SK-N-SH (cell line): ENCODE measurements around the gene BCHE. TPM values are rescaled to one million over a fixed set of nuclear protein-coding genes. Genes with fewer than 3 reads are reported as not detected.

ENCODE experiments used
- CTCF ChIA-PET: fragments of 300-600, 350-600 bp; formaldehyde crosslinking; extraction: SDS; loops from one replicate; lab custom pipeline; 2021; lab: Yijun Ruan, JAX
- POLR2A ChIA-PET: fragments of 350-600 bp; sonication (Branson Sonifier 250); formaldehyde crosslinking; extraction: SDS; loops from one replicate; lab custom pipeline; 2020; ENCODE audit warnings: antibody characterized with exemption, inconsistent platforms; lab: Yijun Ruan, JAX
- DNase-seq: peaks from one replicate; pipeline ENCODE4 v3.0.0; 2012
- H2AFZ ChIP-seq: fragments of 200-600 bp; sonication (generic); 2 replicates; pipeline ENCODE4 v1.8.1; 2016; ENCODE audit warnings: antibody characterized with exemption, mild to moderate bottlenecking, low read depth
- H3F3A ChIP-seq: fragments of 200-600 bp; sonication (generic); replicated peaks from 2 replicates; pipeline ENCODE3; 2016; ENCODE audit warnings: antibody characterized with exemption, mild to moderate bottlenecking; ENCODE audit not compliant: insufficient read depth
- H3K27ac ChIP-seq, 2 experiments: fragments of 200-500 bp in 1 of 2; fragments of 200-600 bp in 1 of 2; sonication (Bioruptor generic) in 1 of 2; sonication (generic), shearing (Covaris generic) in 1 of 2; 2 replicates each; pipeline versions ENCODE4 v1.5.1 to v1.6.1; 2014 to 2016; ENCODE audit warnings: low read depth in 2 of 2, inconsistent platforms in 1 of 2, low read length in 1 of 2, mild to moderate bottlenecking in 1 of 2, mixed read lengths in 1 of 2
- H3K27me3 ChIP-seq: fragments of 200-600 bp; sonication (generic), shearing (Covaris generic); 2 replicates; pipeline ENCODE4 v1.6.1; 2016; ENCODE audit warnings: mixed run types; ENCODE audit not compliant: insufficient read depth
- H3K36me3 ChIP-seq, 2 experiments: fragments of 200-500 bp in 1 of 2; fragments of 200-600 bp in 1 of 2; sonication (Bioruptor generic) in 1 of 2; sonication (generic) in 1 of 2; replicated peaks in 1 of 2; 2 replicates each; pipeline versions ENCODE3 to v1.5.1; 2014 to 2016; ENCODE audit warnings: low read length in 1 of 2, mild to moderate bottlenecking in 1 of 2; ENCODE audit not compliant: insufficient read depth in 2 of 2, control insufficient read depth in 1 of 2
- H3K4me1 ChIP-seq, 2 experiments: fragments of 200-500 bp in 1 of 2; fragments of 200-600 bp in 1 of 2; sonication (Bioruptor generic) in 1 of 2; sonication (generic), shearing (Covaris generic) in 1 of 2; 2 replicates each; pipeline versions ENCODE4 v1.5.1 to v1.6.1; 2014 to 2016; ENCODE audit warnings: low read depth in 1 of 2, low read length in 1 of 2, mixed run types in 1 of 2; ENCODE audit not compliant: insufficient read depth in 2 of 2, control insufficient read depth in 1 of 2
- H3K4me2 ChIP-seq: fragments of 200-600 bp; sonication (generic), shearing (Covaris generic); 2 replicates; pipeline ENCODE4 v1.6.1; 2017; ENCODE audit warnings: mixed run types
- H3K4me3 ChIP-seq, 2 experiments: fragments of 200-500 bp in 1 of 2; fragments of 200-600 bp in 1 of 2; sonication (Bioruptor generic) in 1 of 2; sonication (generic), shearing (Covaris generic) in 1 of 2; 2 replicates each; pipeline versions ENCODE4 v1.5.1 to v1.8.1; 2014 to 2016; ENCODE audit warnings: low read depth in 2 of 2, inconsistent platforms in 1 of 2, low read length in 1 of 2, mild to moderate bottlenecking in 1 of 2, mixed read lengths in 1 of 2, moderate library complexity in 1 of 2
- H3K79me2 ChIP-seq: fragments of 200-600 bp; sonication (generic); 2 replicates; pipeline ENCODE4 v1.8.1; 2017; ENCODE audit warnings: mild to moderate bottlenecking; ENCODE audit not compliant: insufficient read depth
- H3K9ac ChIP-seq: fragments of 200-600 bp; sonication (generic); 2 replicates; pipeline ENCODE4 v1.6.1; 2017; ENCODE audit warnings: mixed run types
- H3K9me2 ChIP-seq: fragments of 200-600 bp; sonication (generic); 2 replicates; pipeline ENCODE4 v1.6.1; 2017; ENCODE audit warnings: mixed run types
- H3K9me3 ChIP-seq: fragments of 200-600 bp; sonication (generic); 2 replicates; pipeline ENCODE4 v1.6.1; 2017; ENCODE audit warnings: mixed run types, mild to moderate bottlenecking, moderate library complexity
- H4K20me1 ChIP-seq: fragments of 200-600 bp; sonication (generic); 2 replicates; pipeline ENCODE4 v1.6.1; 2017; ENCODE audit warnings: mild to moderate bottlenecking, mixed run types; ENCODE audit not compliant: insufficient read depth
- CHD2 ChIP-seq: fragments of 150-350 bp; IDR thresholded peaks from 2 replicates; pipeline ENCODE4 v1.6.1; 2018; ENCODE audit warnings: low read length; ENCODE audit not compliant: partially characterized antibody
- GABPA ChIP-seq: IDR thresholded peaks from 2 replicates; pipeline ENCODE4 v1.4.0; 2012; ENCODE audit warnings: low read depth, mild to moderate bottlenecking
- GATA2 ChIP-seq: sonication (generic); formaldehyde crosslinking; IDR thresholded peaks from 2 replicates; pipeline ENCODE4 v1.5.0; 2020; ENCODE audit warnings: mild to moderate bottlenecking, missing genetic modification reagents
- JUND ChIP-seq: IDR thresholded peaks from 2 replicates; pipeline ENCODE4 v1.4.0; 2012
- MXI1 ChIP-seq: IDR thresholded peaks from 2 replicates; pipeline ENCODE4 v1.6.1; 2012; ENCODE audit warnings: mild to moderate bottlenecking, low read depth, low read length, improper control_type of control experiment
- NRF1 ChIP-seq: IDR thresholded peaks from 2 replicates; pipeline ENCODE4 v1.6.1; 2012; ENCODE audit warnings: low read depth, mild to moderate bottlenecking, low read length
- RCOR1 ChIP-seq: fragments of 150-350 bp; IDR thresholded peaks from 2 replicates; pipeline ENCODE4 v1.6.1; 2017; ENCODE audit warnings: antibody characterized with exemption, low read length
- SIN3A ChIP-seq: IDR thresholded peaks from 2 replicates; pipeline ENCODE4 v1.6.1; 2012; ENCODE audit warnings: low read depth, mild to moderate bottlenecking, low read length, moderate library complexity, borderline replicate concordance
- SMC3 ChIP-seq: IDR thresholded peaks from 2 replicates; pipeline ENCODE4 v1.6.1; 2012; ENCODE audit warnings: low read depth, low read length, improper control_type of control experiment
- TAF1 ChIP-seq: IDR thresholded peaks from 2 replicates; pipeline ENCODE4 v1.6.1; 2012; ENCODE audit warnings: low read depth, mild to moderate bottlenecking, low read length, moderate library complexity, borderline replicate concordance
- TCF12 ChIP-seq: IDR thresholded peaks from 2 replicates; pipeline ENCODE4 v1.4.0; 2012
- WGBS: methylation state at CpG from one replicate; pipeline ENCODE4 v1.1.6; 2017; ENCODE audit warnings: low lambda C conversion rate; 5-methylcytosine and 5-hydroxymethylcytosine counted together
- polyA plus RNA-seq, 3 experiments: library from polyadenylated mRNA; depleted of rRNA; stranded (reverse); fragments of >200 nt; gene quantifications; 2 replicates each; pipeline ENCODE4 v1.2.3, GENCODE V29; 2012
- TF ChIP-seq, protein P1 (sequence below): IDR thresholded peaks from 2 replicates; pipeline ENCODE4 v1.4.0; 2012; ENCODE audit warnings: low read depth, borderline replicate concordance
- TF ChIP-seq, protein P2 (sequence below): IDR thresholded peaks from 2 replicates; pipeline ENCODE4 v1.6.1; 2012; ENCODE audit warnings: mild to moderate bottlenecking, low read depth, low read length, moderate library complexity
- TF ChIP-seq, protein P3 (sequence below): IDR thresholded peaks from 2 replicates; pipeline ENCODE4; 2012
- TF ChIP-seq, protein P4 (sequence below): IDR thresholded peaks from 2 replicates; pipeline ENCODE4 v1.4.0; 2012; ENCODE audit warnings: low read depth
- TF ChIP-seq, protein P5 (sequence below): IDR thresholded peaks from 2 replicates; pipeline ENCODE4 v1.4.0; 2012; ENCODE audit warnings: low read depth, borderline replicate concordance
- TF ChIP-seq, protein P6 (sequence below): fragments of 200-600 bp; sonication (generic); IDR thresholded peaks from 2 replicates; pipeline ENCODE4 v1.6.1; 2017; ENCODE audit warnings: antibody characterized with exemption, mild to moderate bottlenecking, moderate library complexity
- TF ChIP-seq, protein P7 (sequence below): fragments of 150-350 bp; IDR thresholded peaks from 2 replicates; pipeline ENCODE4 v1.6.1; 2016; ENCODE audit warnings: mild to moderate bottlenecking, low read depth, low read length

Gene BCHE
- polyA plus RNA-seq, 1 of the 3 experiments (the other 2 are of a cell fraction), result not detected

DNA sequence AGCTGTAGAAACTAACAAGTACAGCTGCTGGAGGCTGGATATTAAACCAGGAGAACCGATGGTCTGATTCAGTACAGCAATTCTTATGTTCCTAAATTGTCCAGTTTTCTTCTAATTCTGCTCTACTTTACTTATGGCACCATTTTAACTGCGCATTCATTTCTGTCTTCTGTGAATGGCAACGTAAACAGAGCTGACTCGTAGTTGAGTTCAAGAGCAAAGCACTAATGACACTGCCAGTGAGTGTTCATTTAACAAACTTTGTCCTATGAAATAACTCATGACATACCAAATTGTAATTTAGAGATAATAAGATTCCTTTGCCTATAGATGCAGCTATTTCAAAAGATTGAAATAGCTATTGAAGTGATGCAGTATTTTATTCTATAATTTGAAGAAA is 48.7 kb downstream of the BCHE start:
- TF ChIP-seq, protein P1, sequence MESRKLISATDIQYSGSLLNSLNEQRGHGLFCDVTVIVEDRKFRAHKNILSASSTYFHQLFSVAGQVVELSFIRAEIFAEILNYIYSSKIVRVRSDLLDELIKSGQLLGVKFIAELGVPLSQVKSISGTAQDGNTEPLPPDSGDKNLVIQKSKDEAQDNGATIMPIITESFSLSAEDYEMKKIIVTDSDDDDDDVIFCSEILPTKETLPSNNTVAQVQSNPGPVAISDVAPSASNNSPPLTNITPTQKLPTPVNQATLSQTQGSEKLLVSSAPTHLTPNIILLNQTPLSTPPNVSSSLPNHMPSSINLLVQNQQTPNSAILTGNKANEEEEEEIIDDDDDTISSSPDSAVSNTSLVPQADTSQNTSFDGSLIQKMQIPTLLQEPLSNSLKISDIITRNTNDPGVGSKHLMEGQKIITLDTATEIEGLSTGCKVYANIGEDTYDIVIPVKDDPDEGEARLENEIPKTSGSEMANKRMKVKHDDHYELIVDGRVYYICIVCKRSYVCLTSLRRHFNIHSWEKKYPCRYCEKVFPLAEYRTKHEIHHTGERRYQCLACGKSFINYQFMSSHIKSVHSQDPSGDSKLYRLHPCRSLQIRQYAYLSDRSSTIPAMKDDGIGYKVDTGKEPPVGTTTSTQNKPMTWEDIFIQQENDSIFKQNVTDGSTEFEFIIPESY, result no peak
- TF ChIP-seq, protein P2, sequence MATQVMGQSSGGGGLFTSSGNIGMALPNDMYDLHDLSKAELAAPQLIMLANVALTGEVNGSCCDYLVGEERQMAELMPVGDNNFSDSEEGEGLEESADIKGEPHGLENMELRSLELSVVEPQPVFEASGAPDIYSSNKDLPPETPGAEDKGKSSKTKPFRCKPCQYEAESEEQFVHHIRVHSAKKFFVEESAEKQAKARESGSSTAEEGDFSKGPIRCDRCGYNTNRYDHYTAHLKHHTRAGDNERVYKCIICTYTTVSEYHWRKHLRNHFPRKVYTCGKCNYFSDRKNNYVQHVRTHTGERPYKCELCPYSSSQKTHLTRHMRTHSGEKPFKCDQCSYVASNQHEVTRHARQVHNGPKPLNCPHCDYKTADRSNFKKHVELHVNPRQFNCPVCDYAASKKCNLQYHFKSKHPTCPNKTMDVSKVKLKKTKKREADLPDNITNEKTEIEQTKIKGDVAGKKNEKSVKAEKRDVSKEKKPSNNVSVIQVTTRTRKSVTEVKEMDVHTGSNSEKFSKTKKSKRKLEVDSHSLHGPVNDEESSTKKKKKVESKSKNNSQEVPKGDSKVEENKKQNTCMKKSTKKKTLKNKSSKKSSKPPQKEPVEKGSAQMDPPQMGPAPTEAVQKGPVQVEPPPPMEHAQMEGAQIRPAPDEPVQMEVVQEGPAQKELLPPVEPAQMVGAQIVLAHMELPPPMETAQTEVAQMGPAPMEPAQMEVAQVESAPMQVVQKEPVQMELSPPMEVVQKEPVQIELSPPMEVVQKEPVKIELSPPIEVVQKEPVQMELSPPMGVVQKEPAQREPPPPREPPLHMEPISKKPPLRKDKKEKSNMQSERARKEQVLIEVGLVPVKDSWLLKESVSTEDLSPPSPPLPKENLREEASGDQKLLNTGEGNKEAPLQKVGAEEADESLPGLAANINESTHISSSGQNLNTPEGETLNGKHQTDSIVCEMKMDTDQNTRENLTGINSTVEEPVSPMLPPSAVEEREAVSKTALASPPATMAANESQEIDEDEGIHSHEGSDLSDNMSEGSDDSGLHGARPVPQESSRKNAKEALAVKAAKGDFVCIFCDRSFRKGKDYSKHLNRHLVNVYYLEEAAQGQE, result no peak
- TF ChIP-seq, protein P3, sequence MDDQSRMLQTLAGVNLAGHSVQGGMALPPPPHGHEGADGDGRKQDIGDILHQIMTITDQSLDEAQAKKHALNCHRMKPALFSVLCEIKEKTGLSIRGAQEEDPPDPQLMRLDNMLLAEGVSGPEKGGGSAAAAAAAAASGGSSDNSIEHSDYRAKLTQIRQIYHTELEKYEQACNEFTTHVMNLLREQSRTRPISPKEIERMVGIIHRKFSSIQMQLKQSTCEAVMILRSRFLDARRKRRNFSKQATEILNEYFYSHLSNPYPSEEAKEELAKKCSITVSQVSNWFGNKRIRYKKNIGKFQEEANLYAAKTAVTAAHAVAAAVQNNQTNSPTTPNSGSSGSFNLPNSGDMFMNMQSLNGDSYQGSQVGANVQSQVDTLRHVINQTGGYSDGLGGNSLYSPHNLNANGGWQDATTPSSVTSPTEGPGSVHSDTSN, result no peak
- TF ChIP-seq TCF12 (no peak), TAF1 (no peak), MXI1 (no peak), NRF1 (no peak), JUND (no peak), GABPA (no peak), GATA2 (CRISPR knock-in tag) (no peak), CHD2 (no peak), SMC3 (no peak), SIN3A (no peak), RCOR1 (no peak)
- TF ChIP-seq, protein P4, sequence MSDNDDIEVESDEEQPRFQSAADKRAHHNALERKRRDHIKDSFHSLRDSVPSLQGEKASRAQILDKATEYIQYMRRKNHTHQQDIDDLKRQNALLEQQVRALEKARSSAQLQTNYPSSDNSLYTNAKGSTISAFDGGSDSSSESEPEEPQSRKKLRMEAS, result no peak
- TF ChIP-seq, protein P5, sequence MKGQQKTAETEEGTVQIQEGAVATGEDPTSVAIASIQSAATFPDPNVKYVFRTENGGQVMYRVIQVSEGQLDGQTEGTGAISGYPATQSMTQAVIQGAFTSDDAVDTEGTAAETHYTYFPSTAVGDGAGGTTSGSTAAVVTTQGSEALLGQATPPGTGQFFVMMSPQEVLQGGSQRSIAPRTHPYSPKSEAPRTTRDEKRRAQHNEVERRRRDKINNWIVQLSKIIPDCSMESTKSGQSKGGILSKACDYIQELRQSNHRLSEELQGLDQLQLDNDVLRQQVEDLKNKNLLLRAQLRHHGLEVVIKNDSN, result no peak
- TF ChIP-seq, protein P6, sequence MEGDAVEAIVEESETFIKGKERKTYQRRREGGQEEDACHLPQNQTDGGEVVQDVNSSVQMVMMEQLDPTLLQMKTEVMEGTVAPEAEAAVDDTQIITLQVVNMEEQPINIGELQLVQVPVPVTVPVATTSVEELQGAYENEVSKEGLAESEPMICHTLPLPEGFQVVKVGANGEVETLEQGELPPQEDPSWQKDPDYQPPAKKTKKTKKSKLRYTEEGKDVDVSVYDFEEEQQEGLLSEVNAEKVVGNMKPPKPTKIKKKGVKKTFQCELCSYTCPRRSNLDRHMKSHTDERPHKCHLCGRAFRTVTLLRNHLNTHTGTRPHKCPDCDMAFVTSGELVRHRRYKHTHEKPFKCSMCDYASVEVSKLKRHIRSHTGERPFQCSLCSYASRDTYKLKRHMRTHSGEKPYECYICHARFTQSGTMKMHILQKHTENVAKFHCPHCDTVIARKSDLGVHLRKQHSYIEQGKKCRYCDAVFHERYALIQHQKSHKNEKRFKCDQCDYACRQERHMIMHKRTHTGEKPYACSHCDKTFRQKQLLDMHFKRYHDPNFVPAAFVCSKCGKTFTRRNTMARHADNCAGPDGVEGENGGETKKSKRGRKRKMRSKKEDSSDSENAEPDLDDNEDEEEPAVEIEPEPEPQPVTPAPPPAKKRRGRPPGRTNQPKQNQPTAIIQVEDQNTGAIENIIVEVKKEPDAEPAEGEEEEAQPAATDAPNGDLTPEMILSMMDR, result no peak
- TF ChIP-seq, protein P7, sequence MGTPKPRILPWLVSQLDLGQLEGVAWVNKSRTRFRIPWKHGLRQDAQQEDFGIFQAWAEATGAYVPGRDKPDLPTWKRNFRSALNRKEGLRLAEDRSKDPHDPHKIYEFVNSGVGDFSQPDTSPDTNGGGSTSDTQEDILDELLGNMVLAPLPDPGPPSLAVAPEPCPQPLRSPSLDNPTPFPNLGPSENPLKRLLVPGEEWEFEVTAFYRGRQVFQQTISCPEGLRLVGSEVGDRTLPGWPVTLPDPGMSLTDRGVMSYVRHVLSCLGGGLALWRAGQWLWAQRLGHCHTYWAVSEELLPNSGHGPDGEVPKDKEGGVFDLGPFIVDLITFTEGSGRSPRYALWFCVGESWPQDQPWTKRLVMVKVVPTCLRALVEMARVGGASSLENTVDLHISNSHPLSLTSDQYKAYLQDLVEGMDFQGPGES, result no peak
- WGBS, result 5% methylated on average over 4 of the region's 4 CpGs
- no peak overlapping the region for H2AFZ ChIP-seq
- DNase-seq, result no peak
- CTCF ChIA-PET, result no interaction called here
- H3K9me3 ChIP-seq, result no peaks in the 10 kb centered on the region
- H4K20me1 ChIP-seq, result no peaks in the 10 kb centered on the region
- H3K4me3 ChIP-seq, result no peak overlapping the region
- H3K9ac ChIP-seq, result no peak overlapping the region
- no peak overlapping the region for H3K27ac ChIP-seq
- no peaks in the 10 kb centered on the region for H3K79me2 ChIP-seq
- POLR2A ChIA-PET, result no interaction called here
- no peaks in the 10 kb centered on the region for H3K4me1 ChIP-seq
- no peaks in the 10 kb centered on the region for H3K9me2 ChIP-seq
- no peak overlapping the region for H3K4me2 ChIP-seq
- no peaks in the 10 kb centered on the region for H3K36me3 ChIP-seq
- no peaks in the 10 kb centered on the region for H3F3A ChIP-seq
- H3K27me3 ChIP-seq, result peaks cover 4% of the 10 kb centered on the region; the same call in 1 of the 2 replicates
